ENCODE measurements around the gene HTR1B.

The HTR1B gene

GRCh38 chr6:77461796-77462195 is 1.5 kb downstream of the HTR1B start:
- Histone ChIP-seq H3K27ac (replicated peaks) (no peak overlapping the region), H3K4me3 (replicated peaks; ENCODE audit: insufficient read depth, low read length) (no peak overlapping the region), H3K27me3 (ENCODE audit: insufficient read depth, poor library complexity, severe bottlenecking) (peaks cover 37% of the 10 kb centered on the region)
- TF ChIP-seq POLR2AphosphoS5 (IDR thresholded peaks at IDR 0.05; ENCODE audit: low read depth) (no peak), REST (IDR thresholded peaks at IDR 0.05; ENCODE audit: insufficient replicate concordance, low read depth) (no peak), GABPA (IDR thresholded peaks at IDR 0.05; ENCODE audit: low read depth) (no peak), SPI1 (IDR thresholded peaks at IDR 0.05; ENCODE audit: borderline replicate concordance, low read depth) (no peak)
- DNase-seq (ENCODE audit: low read depth in 1 of 2, low spot score in 1 of 2): no peak

DNA sequence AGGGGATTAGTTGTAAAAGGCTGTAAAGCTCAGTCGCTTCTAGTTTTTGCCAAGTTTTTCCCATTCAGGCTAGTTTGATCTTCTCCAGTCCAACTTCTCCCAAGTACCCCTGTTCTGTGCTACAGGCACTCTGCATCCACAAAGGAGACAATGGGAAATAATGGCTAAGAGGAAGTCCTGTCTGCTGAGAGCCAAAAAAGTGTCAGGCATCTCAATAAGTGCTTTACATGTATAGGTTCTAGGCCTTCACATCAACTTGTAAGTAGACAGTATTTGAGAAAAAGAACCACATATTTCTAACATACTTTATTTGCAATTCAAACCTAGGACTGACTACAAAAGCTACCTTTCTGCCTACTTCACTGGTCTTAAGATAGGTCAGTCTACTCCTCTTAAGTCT is 4.9 kb downstream of the HTR1B start:
- TF ChIP-seq POLR2AphosphoS5 (IDR thresholded peaks at IDR 0.05; ENCODE audit: low read depth) (no peak), REST (IDR thresholded peaks at IDR 0.05; ENCODE audit: insufficient replicate concordance, low read depth) (no peak), GABPA (IDR thresholded peaks at IDR 0.05; ENCODE audit: low read depth) (no peak), CTCF (IDR thresholded peaks at IDR 0.05; ENCODE audit: insufficient read depth, low read length) (no peak), SPI1 (IDR thresholded peaks at IDR 0.05; ENCODE audit: borderline replicate concordance, low read depth) (no peak)
- no peak overlapping the region for H3K27ac ChIP-seq (replicated peaks)
- peaks cover 20% of the 10 kb centered on the region for H3K27me3 ChIP-seq (ENCODE audit: insufficient read depth, poor library complexity, severe bottlenecking)
- no peak for DNase-seq (ENCODE audit: low read depth in 1 of 2, low spot score in 1 of 2)
- H3K4me3 ChIP-seq (replicated peaks; ENCODE audit: insufficient read depth, low read length): no peak overlapping the region

GRCh38 chr6:77457720-77458349 is 5.5 kb downstream of the HTR1B start:
- DNase-seq (ENCODE audit: low read depth in 1 of 2, low spot score in 1 of 2): peak in 1 of 2 experiments; percentile 42
- H3K27ac ChIP-seq (replicated peaks): no peak overlapping the region

More at GRCh38 chr6:77457720-77458349, 5.5 kb downstream of the HTR1B start:
- peaks cover 16% of the 10 kb centered on the region for H3K27me3 ChIP-seq (ENCODE audit: insufficient read depth, poor library complexity, severe bottlenecking)
- TF ChIP-seq SPI1 (IDR thresholded peaks at IDR 0.05; ENCODE audit: borderline replicate concordance, low read depth) (no peak), GABPA (IDR thresholded peaks at IDR 0.05; ENCODE audit: low read depth) (no peak), POLR2AphosphoS5 (IDR thresholded peaks at IDR 0.05; ENCODE audit: low read depth) (no peak), REST (IDR thresholded peaks at IDR 0.05; ENCODE audit: insufficient replicate concordance, low read depth) (no peak), CTCF (IDR thresholded peaks at IDR 0.05; ENCODE audit: insufficient read depth, low read length) (peak; percentile 49)
- H3K4me3 ChIP-seq (replicated peaks; ENCODE audit: insufficient read depth, low read length): no peak overlapping the region

All from HL-60 (cell line).